BE2C (cell line): ENCODE measurements around the gene MARK3.

Experiments
- DNase-seq: peaks from one replicate; pipeline ENCODE4 v3.0.0-alpha.2; 2020
- H3K27me3 ChIP-seq: fragments of 250-450 bp; sonication (Bioruptor Pico); 2 replicates; pipeline ENCODE4 v1.5.1; 2020; ENCODE audit warnings: mild to moderate bottlenecking
- H3K36me3 ChIP-seq: fragments of 250-450 bp; sonication (Bioruptor Pico); 2 replicates; pipeline ENCODE4 v1.5.1; 2020; ENCODE audit warnings: mild to moderate bottlenecking
- H3K4me1 ChIP-seq: fragments of 250-450 bp; sonication (Bioruptor Pico); 2 replicates; pipeline ENCODE4 v1.5.1; 2020
- H3K4me3 ChIP-seq: 2 replicates; pipeline ENCODE4 v1.5.1; 2011; ENCODE audit warnings: low read depth, low read length
- H3K9me3 ChIP-seq: fragments of 250-450 bp; sonication (Bioruptor Pico); 2 replicates; pipeline ENCODE4 v1.5.1; 2020
- TF ChIP-seq, protein P1 (sequence below): IDR thresholded peaks from 2 replicates; pipeline ENCODE4 v1.5.1; 2012; ENCODE audit warnings: mild to moderate bottlenecking, low read depth, low read length

The MARK3 gene

DNA sequence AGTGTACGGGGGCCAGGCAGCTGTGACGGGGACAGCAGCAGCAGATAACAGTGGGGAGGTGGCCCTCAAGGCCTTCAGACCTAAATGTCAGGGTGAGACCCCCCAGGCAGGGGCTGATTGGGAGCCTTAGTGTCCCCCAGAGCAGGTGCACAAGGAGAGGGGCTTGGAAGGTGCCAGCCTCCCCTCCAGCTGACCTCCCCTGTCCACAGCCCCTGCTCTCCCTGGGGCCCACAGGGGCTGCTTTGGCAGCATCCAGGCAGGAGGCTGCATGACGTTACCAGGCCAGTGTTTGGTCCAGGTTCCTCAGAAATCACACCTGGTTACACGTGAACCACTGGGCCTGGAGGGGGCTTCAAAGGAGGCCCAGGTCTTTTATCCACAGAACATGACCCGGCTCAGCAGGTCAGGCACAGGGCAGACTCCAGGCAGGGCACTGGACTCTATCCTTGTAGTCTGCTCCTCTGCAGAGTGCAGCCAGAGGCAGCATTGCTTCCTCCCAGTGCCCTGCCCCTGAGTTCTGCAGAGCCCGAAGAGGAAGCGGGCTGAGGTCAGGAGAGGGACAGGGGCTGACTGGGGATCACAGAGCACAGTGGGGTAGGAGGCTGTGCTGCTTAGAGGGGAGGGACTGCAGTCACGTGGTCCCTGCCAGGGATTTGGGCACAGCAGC lies 141.2 kb downstream of the MARK3 start:
- DNase-seq, result no peak
- peaks cover 18% of the 10 kb centered on the region for H3K36me3 ChIP-seq

DNA sequence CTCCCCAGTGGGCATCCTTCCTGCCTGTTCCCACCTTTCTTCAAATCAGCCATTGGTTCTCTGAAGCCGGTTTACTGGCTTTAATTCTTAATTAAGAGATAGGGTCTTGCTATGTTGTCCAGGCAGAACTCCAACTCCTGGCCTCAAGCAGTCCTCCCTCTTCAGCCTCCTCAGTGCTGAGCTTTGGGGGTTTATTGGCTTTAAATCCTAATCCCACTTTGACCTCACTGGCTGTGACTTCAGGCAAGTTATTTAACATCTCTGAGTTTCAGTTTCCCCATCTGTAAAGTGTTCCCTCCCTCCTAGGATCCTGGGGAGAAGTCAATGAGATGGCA lies 141.7 kb downstream of the MARK3 start:
- Histone ChIP-seq H3K27me3 (peaks cover 10% of the 10 kb centered on the region), H3K9me3 (no peaks in the 10 kb centered on the region), H3K36me3 (peaks cover 15% of the 10 kb centered on the region), H3K4me3 (no peak overlapping the region), H3K4me1 (peaks cover 9% of the 10 kb centered on the region; the same call in 1 of the 2 replicates)
- no peak for DNase-seq
- TF ChIP-seq, protein P1, sequence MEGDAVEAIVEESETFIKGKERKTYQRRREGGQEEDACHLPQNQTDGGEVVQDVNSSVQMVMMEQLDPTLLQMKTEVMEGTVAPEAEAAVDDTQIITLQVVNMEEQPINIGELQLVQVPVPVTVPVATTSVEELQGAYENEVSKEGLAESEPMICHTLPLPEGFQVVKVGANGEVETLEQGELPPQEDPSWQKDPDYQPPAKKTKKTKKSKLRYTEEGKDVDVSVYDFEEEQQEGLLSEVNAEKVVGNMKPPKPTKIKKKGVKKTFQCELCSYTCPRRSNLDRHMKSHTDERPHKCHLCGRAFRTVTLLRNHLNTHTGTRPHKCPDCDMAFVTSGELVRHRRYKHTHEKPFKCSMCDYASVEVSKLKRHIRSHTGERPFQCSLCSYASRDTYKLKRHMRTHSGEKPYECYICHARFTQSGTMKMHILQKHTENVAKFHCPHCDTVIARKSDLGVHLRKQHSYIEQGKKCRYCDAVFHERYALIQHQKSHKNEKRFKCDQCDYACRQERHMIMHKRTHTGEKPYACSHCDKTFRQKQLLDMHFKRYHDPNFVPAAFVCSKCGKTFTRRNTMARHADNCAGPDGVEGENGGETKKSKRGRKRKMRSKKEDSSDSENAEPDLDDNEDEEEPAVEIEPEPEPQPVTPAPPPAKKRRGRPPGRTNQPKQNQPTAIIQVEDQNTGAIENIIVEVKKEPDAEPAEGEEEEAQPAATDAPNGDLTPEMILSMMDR, result no peak

More for the DNA sequence above, 141.2 kb downstream of the MARK3 start:
- H3K4me1 ChIP-seq, result peaks cover 9% of the 10 kb centered on the region; the same call in 1 of the 2 replicates
- H3K4me3 ChIP-seq, result no peak overlapping the region
- TF ChIP-seq, protein P1, result no peak
- peaks cover 10% of the 10 kb centered on the region for H3K27me3 ChIP-seq
- H3K9me3 ChIP-seq, result no peaks in the 10 kb centered on the region

DNA sequence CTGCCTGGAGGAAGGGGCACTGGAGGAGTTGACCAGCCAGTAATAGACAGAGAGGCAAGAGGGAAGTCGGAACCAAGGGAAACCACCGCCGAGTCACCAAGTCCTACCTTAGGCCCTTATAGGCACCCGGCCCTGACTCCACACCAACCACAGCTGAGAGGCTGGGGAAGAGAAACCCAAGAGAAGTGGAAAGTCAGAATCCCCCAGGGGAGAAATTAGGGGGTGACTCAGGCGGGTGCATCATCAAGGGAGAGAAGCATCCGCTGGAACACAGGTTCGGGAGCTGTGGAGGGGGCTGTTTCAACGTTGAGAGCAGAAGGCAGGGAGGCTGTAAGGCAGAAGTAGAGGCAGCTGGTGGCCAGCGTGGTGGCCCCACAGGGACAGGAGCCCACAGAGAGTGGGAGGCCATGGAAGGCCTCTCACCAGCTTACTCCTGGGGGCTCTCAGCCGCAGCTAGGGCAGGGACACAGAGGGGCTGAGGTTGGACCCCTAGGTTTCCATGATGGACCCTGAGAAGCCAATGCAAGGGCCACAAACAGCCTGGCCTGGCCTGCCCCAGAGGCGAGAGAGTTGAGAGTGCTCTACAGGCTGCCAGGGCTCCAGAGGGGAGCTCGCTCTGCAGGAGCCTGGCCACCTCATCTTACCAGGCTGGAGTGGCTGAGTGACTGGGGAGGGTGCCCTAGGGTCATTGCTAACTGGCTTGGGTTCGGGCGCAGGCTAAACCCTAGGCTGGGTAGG lies 142.4 kb downstream of the MARK3 start:
- DNase-seq, result no peak
- H3K9me3 ChIP-seq, result no peaks in the 10 kb centered on the region
- H3K36me3 ChIP-seq, result peaks cover 22% of the 10 kb centered on the region
- H3K4me1 ChIP-seq, result peaks cover 9% of the 10 kb centered on the region; the same call in 1 of the 2 replicates
- peak overlapping the region; percentile 99 for H3K4me3 ChIP-seq
- peaks cover 5% of the 10 kb centered on the region for H3K27me3 ChIP-seq
- TF ChIP-seq, protein P1, result no peak

DNA sequence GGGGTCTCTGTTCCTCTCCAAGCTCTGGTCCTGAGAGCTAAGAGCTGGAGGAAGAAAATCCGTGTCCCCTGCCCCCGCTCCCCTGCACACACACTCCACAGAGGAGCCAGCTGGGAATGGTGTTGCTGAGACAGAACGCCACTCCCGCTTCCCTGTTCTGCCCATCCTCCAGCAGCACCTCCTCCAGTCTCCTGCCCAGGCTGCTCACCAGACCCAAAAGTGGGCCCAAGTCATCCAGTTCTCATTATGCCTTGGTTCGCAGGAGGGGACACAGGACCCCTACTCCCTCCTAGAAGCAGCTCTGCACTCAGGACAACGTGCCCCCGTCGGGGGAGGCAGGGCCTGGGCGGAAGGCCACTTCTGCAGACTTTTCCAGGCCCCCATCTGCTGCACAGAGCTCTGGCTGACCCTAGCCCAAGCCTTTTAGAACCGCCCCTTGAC lies 143.0 kb downstream of the MARK3 start:
- Histone ChIP-seq H3K4me1 (peaks cover 6% of the 10 kb centered on the region; the same call in 1 of the 2 replicates), H3K9me3 (no peaks in the 10 kb centered on the region), H3K36me3 (peaks cover 28% of the 10 kb centered on the region), H3K4me3 (peak overlapping the region; percentile 99), H3K27me3 (peaks cover 1% of the 10 kb centered on the region)
- TF ChIP-seq, protein P1, result no peak
- peak; percentile 56 for DNase-seq

DNA sequence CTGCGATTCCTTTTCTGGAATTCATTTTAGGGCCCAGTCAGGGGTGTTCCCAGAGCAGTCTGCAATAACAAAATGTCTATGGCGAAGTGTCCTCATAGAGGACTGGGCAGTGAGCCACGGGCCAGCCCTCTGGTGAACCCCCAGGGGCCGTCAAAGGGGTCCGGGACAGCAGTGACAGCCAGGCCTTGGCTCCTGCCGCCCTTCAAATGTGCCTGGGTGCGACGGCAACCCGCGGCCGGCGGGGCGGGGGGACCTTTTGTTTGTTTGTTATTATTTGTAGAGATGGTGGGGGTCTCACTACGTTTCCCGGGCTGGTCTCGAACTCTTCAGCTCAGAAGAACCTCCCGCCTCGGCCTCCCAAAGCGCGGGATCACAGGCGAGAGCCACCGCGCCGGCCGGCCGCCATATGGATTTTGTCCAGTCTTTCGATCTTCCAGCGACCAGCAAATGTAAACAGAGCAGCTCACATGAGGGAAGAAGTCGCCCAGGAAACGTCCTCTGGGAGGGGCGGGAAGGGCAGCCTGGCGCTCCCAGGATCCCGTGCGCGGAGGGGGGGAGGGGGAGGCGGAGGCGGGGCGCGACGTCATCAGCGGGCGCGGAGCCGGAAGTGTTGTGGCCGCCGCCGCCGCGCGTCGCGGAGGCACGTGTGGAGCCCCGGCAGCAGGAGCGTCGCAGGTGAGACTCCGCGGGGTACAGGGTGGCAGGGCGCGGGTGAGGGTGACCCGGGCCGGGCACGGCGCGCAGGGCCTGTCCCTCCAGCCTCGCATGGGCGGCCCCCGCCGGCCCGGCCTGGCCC lies 143.6 kb downstream of the MARK3 start, which contains the start of gene TRMT61A:
TSS of gene TRMT61A (plus strand) at position 610 of the 796 bp plus-strand sequence. CDS start 783 bp downstream, outside the sequence.
- peaks cover 5% of the 10 kb centered on the region; the same call in 1 of the 2 replicates for H3K4me1 ChIP-seq
- H3K9me3 ChIP-seq, result no peaks in the 10 kb centered on the region
- peak within 1 kb of the TSS; percentile 99 for H3K4me3 ChIP-seq
- H3K27me3 ChIP-seq, result no peaks in the 10 kb centered on the region
- H3K36me3 ChIP-seq, result peaks cover 32% of the 10 kb centered on the region
- TF ChIP-seq, protein P1, result no peak
- DNase-seq, result peak; percentile 92
